GM08714 (cell line): Measurements from ENCODE around the gene F13A1.

Source experiments
- H3K4me3 ChIP-seq: fragments of 200-500 bp; sonication (Bioruptor generic); 2 replicates; pipeline ENCODE4 v1.5.1; 2014; ENCODE audit warnings: mild to moderate bottlenecking, low read length, inconsistent platforms
- ZNF274 ChIP-seq: IDR thresholded peaks from 2 replicates; pipeline ENCODE4 v1.6.1; 2012; ENCODE audit warnings: mild to moderate bottlenecking, low read depth, low read length

F13A1 gene

DNA sequence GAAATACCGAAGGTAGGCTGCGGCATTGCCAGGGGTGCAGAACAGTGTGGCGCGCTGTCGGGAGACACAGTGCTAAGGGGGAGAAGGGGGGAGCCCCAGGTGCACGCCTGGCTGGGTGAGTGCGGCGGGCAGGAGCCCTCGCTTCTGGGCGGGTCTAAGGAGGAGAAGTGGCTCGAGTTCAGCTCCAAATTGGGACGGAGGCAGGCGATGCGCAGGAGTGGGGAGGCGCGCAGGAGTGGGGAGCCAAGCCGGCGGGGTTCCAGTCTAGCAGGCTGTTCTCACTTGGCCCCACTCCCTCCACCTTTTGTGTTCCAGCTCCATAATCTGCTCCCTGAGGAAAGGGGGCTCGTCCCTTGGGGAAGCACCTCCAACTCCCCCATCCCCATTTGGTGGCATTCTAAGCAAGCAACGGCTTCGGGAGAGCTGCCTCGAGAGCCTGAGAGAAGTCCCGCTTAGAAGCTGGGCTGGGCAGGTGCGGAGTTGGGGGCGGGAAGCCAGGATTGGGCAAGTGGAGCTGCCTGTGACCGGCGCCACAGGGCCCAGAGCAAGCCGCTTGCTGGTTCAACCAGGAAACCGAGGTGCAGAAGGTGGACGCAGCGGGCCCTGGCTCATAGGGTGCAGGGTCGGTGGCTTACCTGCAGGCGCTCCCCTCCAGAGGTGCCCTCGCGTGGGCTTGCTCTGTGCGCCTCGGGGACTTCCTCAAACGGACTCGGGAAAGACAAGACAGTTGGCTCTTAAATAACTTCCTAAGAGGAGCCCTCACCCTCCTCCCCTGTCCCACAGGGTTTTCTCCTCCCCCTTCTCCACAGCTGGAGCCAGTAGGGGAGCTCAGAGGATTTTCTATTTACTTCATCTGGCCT lies at the start of gene F13A1:
F13A1 (minus strand) TSS at position 711 of the 860 bp plus-strand sequence. CDS start 1,998 bp downstream, outside the sequence.
- no peak for TF ChIP-seq ZNF274
- peak within 1 kb of the TSS; percentile 11; the same call in 1 of the 2 replicates for H3K4me3 ChIP-seq

DNA sequence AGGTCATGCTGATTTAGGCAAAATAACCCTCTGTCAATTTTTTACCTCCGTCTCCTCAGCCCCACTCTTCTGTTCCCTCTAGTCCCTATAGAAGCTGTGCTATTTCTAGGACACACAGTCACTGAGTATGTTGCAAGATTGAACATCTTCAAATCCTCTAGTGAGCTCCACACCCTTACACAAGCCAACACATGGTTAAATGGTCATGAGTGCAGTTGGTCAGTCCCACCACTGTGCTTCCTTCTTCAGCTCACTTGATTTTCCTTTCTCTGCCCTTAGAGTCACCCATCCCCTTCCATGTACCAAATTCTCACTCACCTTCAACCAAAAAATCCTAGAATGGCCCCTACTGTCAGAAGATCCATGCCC lies 48.2 kb upstream of the F13A1 start:
- no peak for TF ChIP-seq ZNF274
- no peak overlapping the region for H3K4me3 ChIP-seq

DNA sequence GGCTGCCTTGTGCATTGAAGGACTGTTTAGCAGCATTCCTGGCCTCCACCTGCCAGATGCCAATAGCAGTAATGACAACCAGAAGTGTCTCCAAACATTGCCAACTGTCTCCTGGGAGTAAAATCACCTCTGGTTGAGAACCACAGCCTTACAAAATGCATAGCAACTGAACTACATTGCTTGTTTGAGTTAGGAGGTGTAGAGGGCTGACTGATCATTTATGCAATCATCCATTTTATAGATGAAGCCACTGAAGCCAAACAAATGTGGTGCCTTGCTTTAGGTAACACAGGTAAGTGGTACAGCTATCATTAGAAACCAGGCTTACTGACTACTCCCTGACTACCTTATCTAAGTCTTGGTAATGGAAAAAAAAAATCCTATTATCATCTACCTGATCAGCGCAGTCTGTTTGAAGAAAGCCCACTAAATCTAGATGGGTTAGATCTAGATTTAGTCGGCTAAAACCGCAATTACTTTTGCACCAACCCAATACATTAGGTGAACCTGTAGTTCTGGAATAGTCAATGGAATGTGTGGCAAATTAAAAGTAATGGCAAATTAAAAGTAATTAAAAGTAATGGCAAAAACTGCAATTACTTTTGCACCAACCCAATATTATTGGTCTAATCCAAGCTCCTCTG lies 47.7 kb upstream of the F13A1 start:
- no peak overlapping the region for H3K4me3 ChIP-seq
- no peak for TF ChIP-seq ZNF274

DNA sequence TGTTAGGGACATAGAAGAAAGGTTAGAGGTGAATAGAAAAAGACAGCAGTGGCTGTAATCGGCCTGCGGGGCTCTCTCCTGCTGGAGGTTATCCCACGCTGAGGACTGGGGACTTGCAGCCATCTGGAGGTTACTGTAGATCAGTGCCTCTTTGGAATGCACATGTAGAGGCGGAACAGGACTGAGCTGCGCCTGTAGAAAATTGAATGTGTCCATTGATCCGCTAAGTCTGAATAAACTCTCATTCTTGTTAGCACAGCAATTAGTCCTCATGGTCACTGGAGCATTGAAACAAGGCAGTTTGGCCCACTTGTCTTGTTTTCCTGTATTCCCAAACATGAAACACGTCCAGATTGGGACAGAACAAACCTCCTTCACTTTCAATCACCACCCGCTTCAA lies 46.3 kb upstream of the F13A1 start:
- TF ChIP-seq ZNF274: no peak
- no peak overlapping the region for H3K4me3 ChIP-seq

DNA sequence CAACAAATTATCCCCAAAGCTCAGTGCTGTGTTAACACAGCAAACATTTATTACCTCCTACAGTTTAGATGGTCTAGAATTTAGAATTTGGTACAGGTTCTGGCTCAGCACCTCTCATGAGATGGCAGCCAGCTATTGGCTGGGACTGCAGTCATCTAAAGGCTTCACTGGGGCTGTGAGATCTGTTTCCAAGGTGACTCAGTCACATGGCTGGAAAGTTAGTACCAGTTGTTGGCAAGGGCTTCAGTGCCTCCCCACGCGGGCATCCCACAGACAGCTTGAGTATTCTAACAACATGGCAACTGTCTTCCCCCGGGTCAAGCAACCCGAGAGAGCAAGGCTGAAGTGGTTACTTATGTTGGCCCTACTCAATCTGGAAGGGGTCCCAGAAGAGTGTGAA lies 44.8 kb upstream of the F13A1 start:
- no peak overlapping the region for H3K4me3 ChIP-seq
- TF ChIP-seq ZNF274: no peak

DNA sequence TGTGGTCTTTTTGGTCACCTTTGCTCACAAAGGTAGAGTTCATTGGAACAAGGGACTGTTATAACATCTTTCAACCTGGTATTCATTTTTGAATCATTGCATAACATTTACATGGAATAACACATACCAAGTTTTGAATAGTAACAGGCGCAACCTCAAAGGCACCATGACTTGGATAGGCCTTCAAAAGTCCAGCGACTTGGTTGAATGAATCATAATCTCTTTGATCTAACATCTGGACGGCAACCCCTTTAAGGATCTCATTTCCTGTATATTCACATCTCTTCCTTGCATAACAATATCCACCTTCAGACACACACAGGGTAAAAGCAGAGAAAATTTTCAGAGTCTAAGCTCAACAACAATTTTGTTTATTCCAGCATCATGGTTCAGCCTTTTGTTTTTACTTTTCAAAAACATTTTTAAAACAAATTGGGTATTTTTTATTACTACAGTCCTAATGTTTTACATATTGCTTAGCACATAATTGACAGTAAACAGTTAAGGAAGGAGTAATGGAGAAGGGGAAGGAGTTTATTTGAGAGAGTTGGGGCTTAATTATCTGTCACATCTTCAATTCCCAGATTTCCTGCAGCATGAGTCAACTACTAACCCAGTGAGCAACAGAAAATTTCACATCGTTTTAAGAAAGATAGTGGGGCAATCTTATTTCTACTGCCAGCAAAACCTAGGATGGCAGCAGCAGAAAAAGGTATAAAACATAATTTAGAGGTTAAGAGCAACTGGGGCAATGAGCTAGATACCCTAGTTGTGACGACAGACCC lies 41.8 kb upstream of the F13A1 start:
- no peak for TF ChIP-seq ZNF274

DNA sequence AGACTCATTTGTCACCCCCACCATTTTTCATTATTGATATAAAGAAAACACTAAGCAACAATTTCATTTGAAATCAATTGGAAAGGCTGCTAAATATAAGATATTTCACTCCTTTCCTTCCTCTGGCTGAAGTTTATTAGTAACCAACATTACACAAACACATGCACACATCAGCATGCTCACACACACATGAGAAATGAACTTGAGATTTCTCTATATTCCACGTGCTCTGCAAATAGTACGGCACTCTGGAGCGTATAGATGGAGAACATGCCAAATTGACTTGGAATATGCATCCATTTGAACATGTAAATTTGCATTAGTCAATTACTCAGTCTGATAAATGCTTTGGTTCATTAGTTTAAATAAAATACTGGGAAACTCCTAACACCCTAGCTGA lies 37.1 kb upstream of the F13A1 start:
- H3K4me3 ChIP-seq: no peak overlapping the region
- no peak for TF ChIP-seq ZNF274

More for the DNA sequence above, 41.8 kb upstream of the F13A1 start:
- no peak overlapping the region for H3K4me3 ChIP-seq

DNA sequence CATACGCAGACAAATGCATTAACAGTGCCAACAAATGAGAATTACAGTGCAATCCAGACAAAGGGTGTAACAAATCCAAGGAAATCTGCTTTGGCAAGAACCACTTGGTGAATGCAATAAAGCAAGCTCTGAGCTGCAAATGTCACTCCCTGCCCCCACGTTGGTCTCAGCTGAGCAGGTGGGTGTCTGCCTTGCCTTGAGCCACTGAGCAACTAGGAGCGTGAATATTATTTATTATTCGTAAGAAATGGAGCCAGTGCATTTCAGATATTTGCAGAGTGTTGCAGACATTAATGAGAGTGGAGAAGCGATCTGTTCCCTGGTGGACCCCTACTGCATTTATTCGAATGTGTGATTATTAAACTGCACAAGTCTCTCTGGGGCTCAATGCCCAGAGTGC lies 36.6 kb upstream of the F13A1 start:
- no peak overlapping the region for H3K4me3 ChIP-seq
- no peak for TF ChIP-seq ZNF274

DNA sequence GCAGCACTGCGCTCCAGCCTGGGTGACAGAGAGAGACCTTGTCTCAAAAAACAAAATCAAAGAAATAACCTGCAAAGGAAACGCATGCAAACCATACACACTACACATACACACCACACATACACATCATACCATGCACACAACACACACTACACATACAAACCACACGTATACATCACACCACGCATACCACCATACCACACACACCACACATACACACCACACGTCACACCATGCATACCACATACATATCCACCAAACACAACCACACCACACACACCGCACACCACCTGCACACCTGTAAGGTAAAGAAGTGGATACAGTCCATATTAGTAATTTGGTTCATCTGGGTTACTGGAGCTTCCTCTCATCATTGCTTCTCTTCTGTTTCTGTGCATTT lies 32.3 kb upstream of the F13A1 start:
- H3K4me3 ChIP-seq: no peak overlapping the region
- TF ChIP-seq ZNF274: no peak

DNA sequence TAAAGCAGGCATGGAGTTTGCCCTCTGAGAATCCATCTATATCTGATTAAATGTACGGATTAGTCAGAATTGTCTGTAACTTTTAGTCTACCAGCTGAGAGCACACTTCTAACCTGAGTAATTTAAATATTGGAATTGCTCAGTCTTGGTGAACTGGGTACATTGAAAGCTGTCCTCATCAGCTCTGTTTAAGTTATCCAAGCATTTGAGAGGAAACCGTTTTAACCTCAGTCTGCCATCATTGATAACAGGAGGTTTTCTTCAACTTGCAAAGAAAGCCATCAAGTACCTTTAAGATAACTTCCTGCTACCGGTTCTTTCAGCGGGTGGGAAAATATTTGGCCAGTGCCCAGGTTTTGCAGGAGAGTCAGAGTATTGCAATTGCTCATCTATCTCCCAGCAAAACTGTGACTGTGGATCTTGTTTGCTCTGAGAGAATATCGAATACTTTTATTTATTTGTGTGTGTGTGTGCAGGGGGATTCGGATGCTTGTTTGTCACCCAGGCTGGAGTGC lies 31.1 kb upstream of the F13A1 start:
- TF ChIP-seq ZNF274: no peak
- no peak overlapping the region for H3K4me3 ChIP-seq

DNA sequence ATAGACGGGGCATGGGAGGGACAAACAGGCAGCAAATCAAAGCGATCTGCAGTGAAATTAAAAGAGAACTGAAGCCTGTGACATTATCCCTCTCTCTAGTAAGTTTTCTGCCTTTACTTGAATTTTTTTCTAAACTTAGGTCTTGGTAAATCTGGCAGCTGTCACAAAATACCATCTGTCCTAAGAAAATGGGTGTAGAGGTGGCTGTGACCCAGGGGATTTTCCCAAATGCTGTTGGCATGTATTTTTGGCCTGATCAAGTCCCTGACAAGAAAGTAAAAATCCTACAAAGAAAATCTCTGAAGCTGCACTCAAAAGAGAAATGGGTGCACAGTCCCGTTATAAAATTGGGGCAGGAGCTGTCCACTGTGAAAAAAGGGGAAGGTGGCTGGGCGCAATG lies 30.2 kb upstream of the F13A1 start:
- H3K4me3 ChIP-seq: no peak overlapping the region
- TF ChIP-seq ZNF274: no peak

DNA sequence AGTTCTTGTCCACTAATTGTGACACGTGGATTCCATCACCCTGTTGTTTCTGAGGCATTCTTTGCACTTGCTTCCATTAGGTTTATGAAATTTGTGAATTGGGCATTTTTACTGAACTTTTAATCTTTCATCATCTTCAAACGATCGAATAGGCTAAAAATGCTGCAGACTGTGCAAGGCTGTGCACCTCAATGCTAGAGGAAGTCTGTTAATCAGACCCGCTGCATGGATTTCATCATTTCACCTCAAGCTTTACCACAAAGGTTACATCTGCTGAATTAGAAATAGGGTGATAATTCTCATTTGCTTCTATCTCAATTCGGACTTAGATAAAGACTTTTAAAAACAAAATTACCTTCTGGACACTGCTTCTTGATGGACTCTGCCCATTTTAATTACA lies 27.8 kb upstream of the F13A1 start:
- TF ChIP-seq ZNF274: no peak

DNA sequence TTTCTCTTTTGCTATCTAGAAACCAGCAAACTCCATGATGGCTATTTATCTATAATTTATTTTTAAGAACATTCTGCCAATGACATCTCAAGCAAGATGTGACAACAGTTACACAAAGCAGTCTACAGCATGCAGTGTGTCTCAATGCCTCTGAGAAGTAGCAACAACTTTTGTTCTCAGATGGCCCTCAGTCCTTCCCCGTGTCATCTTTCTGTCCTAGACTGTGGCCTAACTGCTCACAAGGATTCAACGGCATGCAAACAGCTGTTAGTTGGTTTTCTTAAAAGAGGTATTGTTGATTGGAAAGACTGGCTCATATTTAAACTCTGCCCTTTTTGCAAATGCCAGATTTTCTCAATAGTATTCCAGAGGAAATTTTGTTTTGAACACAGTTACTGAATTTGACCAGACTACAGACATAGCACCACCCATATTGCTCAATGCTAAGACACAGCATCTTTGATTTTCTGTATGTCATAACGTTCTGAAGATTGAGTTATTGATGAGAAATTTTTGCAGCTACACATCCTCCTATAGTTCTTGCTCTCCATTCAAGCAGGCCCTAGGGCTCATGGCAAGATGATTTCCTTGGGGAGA lies 26.1 kb upstream of the F13A1 start:
- H3K4me3 ChIP-seq: no peak overlapping the region
- TF ChIP-seq ZNF274: no peak

More for the DNA sequence above, 27.8 kb upstream of the F13A1 start:
- H3K4me3 ChIP-seq: no peak overlapping the region

DNA sequence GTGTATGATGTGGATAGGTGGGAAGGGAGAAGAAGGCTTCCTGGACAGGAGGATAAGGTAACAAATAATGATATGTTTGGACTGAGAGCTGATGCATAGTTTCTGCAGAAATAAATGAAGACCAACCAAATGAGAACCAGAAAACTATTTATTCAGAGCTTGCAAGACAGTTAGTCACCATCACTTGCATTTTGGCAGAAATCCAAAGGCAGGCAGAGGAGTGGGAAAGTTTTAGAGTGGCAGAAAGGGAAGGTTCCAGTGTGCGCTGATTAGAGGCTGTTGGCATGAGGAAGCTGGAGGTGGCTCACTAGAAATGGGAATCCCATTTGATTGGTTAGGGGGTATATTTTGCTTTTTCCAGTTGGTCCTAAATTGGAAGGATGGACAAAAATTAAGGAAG lies 13.0 kb upstream of the F13A1 start:
- peak overlapping the region; percentile 1; the same call in 1 of the 2 replicates for H3K4me3 ChIP-seq
- TF ChIP-seq ZNF274: no peak
